PC-3 (cell line): ENCODE measurements around the gene PLEK2. TPM values are rescaled to one million over a fixed set of nuclear protein-coding genes. Genes with fewer than 3 reads are reported as not detected.
"Not testable (repeated sequence)": the region's sequence is repeated elsewhere in the genome, so short reads cannot be mapped to it uniquely, and the experiment has no call there.

Source experiments
- ATAC-seq: fragments of 200-7000 bp; cut with Tn5 transposase; 2 replicates; pipeline ENCODE4 v1.9.1; 2020; ENCODE audit warnings: mild to moderate bottlenecking, moderate library complexity
- BruUV-seq: library from RNA; stranded (reverse); fragments of 400-500 nt; replicated peaks from 2 replicates; lab custom pipeline; 2021; lab: Mats Ljungman, UMichigan
- CTCF ChIA-PET: fragments of 300-600 bp; sonication (Branson Sonifier 250); formaldehyde crosslinking; loops from one replicate; lab custom pipeline; 2022; ENCODE audit warnings: antibody characterized with exemption; lab: Charles Lee
- POLR2A ChIA-PET: fragments of 300-600 bp; sonication (Branson Sonifier 250); formaldehyde crosslinking; loops from one replicate; lab custom pipeline; 2022; ENCODE audit warnings: antibody characterized with exemption; ENCODE audit not compliant: unreplicated experiment; lab: Charles Lee
- DNase-seq: peaks from one replicate; pipeline ENCODE4 v3.0.0-alpha.2; 2015
- H2AFZ ChIP-seq: fragments of 300-600 bp; sonication (generic); 2 replicates; pipeline ENCODE4 v1.6.0; 2016; ENCODE audit warnings: antibody characterized with exemption, low read length
- H3F3A ChIP-seq: fragments of 300-600 bp; sonication (generic); one replicate; pipeline ENCODE4 v1.6.0; 2017; ENCODE audit warnings: antibody characterized with exemption, low read length, control low read depth, mild to moderate bottlenecking; ENCODE audit not compliant: unreplicated experiment
- H3K27ac ChIP-seq: fragments of 300-600 bp; sonication (generic); 2 replicates; pipeline ENCODE4 v1.5.1; 2016; ENCODE audit warnings: mild to moderate bottlenecking, low read length
- H3K27me3 ChIP-seq: fragments of 300-600 bp; sonication (generic); 2 replicates; pipeline ENCODE4 v1.6.1; 2016; ENCODE audit warnings: low read length, mixed read lengths
- H3K36me3 ChIP-seq: fragments of 300-600 bp; sonication (generic); 2 replicates; pipeline ENCODE4 v1.6.1; 2016; ENCODE audit warnings: low read depth, mixed run types, low read length, mixed read lengths
- H3K4me1 ChIP-seq: fragments of 300-600 bp; sonication (generic); 2 replicates; pipeline ENCODE4 v1.5.1; 2016; ENCODE audit warnings: low read length; ENCODE audit not compliant: insufficient read depth
- H3K4me2 ChIP-seq: fragments of 300-600 bp; sonication (generic); 2 replicates; pipeline ENCODE4 v1.6.0; 2016; ENCODE audit warnings: low read length
- H3K4me3 ChIP-seq: fragments of 300-600 bp; sonication (generic); 2 replicates; pipeline ENCODE4 v1.5.1; 2016; ENCODE audit warnings: mild to moderate bottlenecking, low read length, mixed read lengths
- H3K79me2 ChIP-seq: fragments of 300-600 bp; sonication (generic); 2 replicates; pipeline ENCODE4 v1.6.1; 2017; ENCODE audit warnings: low read length, mixed read lengths
- H3K9ac ChIP-seq: fragments of 300-600 bp; sonication (generic); 2 replicates; pipeline ENCODE4 v1.6.0; 2016; ENCODE audit warnings: mild to moderate bottlenecking, low read length
- H3K9me2 ChIP-seq: fragments of 300-600 bp; sonication (generic); replicated peaks from 2 replicates; pipeline ENCODE4 v1.6.1; 2016; ENCODE audit warnings: mixed run types, low read length, mixed read lengths
- H3K9me3 ChIP-seq: fragments of 300-600 bp; sonication (generic); 2 replicates; pipeline ENCODE4 v1.6.1; 2016; ENCODE audit warnings: low read length, mixed read lengths
- H4K20me1 ChIP-seq: fragments of 300-600 bp; sonication (generic); 2 replicates; pipeline ENCODE4 v1.6.1; 2016; ENCODE audit warnings: low read length, mixed read lengths
- CTCF ChIP-seq: fragments of 300-600 bp; sonication (generic); conservative IDR thresholded peaks from 2 replicates; pipeline ENCODE4 v1.5.1; 2017; ENCODE audit warnings: antibody characterized with exemption, low read depth, mild to moderate bottlenecking, low read length
- EZH2 ChIP-seq: fragments of 300-600 bp; sonication (generic); IDR thresholded peaks from one replicate; pipeline ENCODE4 v1.6.1; 2017; ENCODE audit warnings: antibody characterized with exemption, mild to moderate bottlenecking, low read length; ENCODE audit not compliant: unreplicated experiment
- EZH2phosphoT487 ChIP-seq: fragments of 300-600 bp; sonication (generic); IDR thresholded peaks from 2 replicates; pipeline ENCODE4 v1.6.1; 2018; ENCODE audit warnings: mild to moderate bottlenecking, antibody characterized with exemption, low read length, borderline replicate concordance
- intact Hi-C: fragments of 100-400 bp; cut with micrococcal nuclease; formaldehyde crosslinking; loops from 2 replicates; pipeline ENCODE4 v1.9.0; 2023
- microRNA-seq: library from miRNA; unstranded; fragments of <30 nt; microRNA quantifications from one replicate; pipeline ENCODE4 v1.1.0, GENCODE V29; 2020; ENCODE audit not compliant: unreplicated experiment
- total RNA-seq: library from RNA; depleted of rRNA; stranded (reverse); fragments of >200 nt; gene quantifications from 2 replicates; pipeline ENCODE4 v1.2.3, GENCODE V29; 2014; rRNA removed

Gene PLEK2
- total RNA-seq, 1 experiment from 2014 or later, result 48.0 TPM

DNA sequence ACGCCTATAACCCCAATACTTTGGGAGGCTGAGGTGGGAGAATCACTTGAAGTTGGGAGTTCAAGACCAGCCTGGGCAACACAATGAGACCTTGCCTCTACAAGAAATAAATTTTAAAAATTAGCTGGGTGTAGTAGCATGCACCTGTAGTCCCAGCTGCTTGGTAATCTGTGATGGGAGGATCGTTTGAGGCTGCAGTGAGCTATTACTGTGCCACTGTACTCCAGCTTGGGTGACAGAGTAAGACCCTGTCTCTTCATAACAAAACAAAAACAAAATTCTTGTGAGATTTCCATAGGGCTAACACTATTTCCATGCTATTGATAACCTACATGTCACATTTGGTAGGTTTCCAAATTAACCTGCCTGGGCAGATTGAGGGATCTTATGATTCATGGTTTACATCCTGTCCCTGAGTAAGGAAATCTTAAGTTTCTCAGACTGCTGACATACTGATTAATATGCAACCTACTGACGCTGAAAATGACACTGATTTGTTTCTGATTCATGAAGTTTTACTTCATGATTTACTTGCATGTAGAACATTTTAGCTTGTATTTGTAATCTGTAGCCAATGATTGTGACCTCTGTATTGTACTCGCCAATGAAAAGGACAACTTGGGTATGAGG lies 68.2 kb downstream of the PLEK2 start:
- Histone ChIP-seq H3K9me3 (no peaks in the 10 kb centered on the region), H3K9me2 (no peaks in the 10 kb centered on the region), H3K36me3 (peaks cover 26% of the 10 kb centered on the region), H3K79me2 (no peaks in the 10 kb centered on the region), H2AFZ (no peak overlapping the region), H3K9ac (no peak overlapping the region), H3K27me3 (no peaks in the 10 kb centered on the region), H3K4me1 (peaks cover 11% of the 10 kb centered on the region), H4K20me1 (no peaks in the 10 kb centered on the region), H3F3A (no peaks in the 10 kb centered on the region), H3K4me3 (no peak overlapping the region), H3K27ac (peak overlapping the region; percentile 35), H3K4me2 (0 out of 2 replicates have a peak overlapping the region, but pooled peaks have one; percentile 7)
- intact Hi-C loops, result no loop called here
- ChIA-PET POLR2A (no interaction called here), CTCF (interaction anchor here (0.6 kb wide), 1 partner anchor 85 kb away, joined by 3 read pairs; no protein-coding TSS in a partner anchor)
- DNase-seq, result peak; percentile 60
- TSS peak; percentile 5 for BruUV-seq
- peak; percentile 88 for ATAC-seq
- no peak for TF ChIP-seq EZH2phosphoT487
- TF ChIP-seq EZH2, result no peak
- no peak for TF ChIP-seq CTCF

DNA sequence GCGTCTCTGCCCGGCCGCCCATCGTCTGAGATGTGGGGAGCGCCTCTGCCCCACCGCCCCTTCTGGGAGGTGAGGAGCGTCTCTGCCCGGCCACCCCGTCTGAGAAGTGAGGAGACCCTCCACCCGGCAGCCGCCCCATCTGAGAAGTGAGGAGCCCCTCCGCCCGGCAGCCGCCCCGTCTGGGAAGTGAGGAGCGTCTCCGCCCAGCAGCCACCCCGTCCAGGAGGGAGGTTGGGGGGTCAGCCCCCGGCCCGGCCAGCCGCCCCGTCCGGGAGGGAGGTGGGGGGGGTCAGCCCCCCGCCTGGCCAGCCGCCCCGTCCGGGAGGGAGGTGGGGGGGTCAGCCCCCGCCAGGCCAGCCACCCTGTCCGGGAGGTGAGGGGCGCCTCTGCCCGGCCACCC lies 70.7 kb downstream of the PLEK2 start:
- Histone ChIP-seq H3K4me1 (peaks cover 11% of the 10 kb centered on the region), H3K36me3 (peaks cover 40% of the 10 kb centered on the region)
- POLR2A ChIA-PET, H3K9me3 ChIP-seq, H3K4me2 ChIP-seq, H3K79me2 ChIP-seq, intact Hi-C loops, CTCF ChIA-PET, H3K27ac ChIP-seq, H3K9me2 ChIP-seq, H3K4me3 ChIP-seq, H3F3A ChIP-seq, H2AFZ ChIP-seq, H3K9ac ChIP-seq, DNase-seq, ATAC-seq, H3K27me3 ChIP-seq, H4K20me1 ChIP-seq, BruUV-seq: not testable (repeated sequence)

Small RNA genes lying within 50 kb of the gene (microRNA-seq; reads per million reads assigned to microRNA genes)
- gene MIR5694, result not detected

Other genes with a start within 250 kb of the PLEK2 start
- not detected in 2 replicates for gene GARIN2, start 222.7 kb downstream of the PLEK2 start, total RNA-seq
- 28.5 and 31.5 TPM in 2 replicates for gene PALS1, start 170.7 kb downstream of the PLEK2 start, total RNA-seq
- 69.6 and 85.9 TPM in 2 replicates for gene ATP6V1D, start 52.4 kb downstream of the PLEK2 start, total RNA-seq
- 345 and 415 TPM in 2 replicates for gene EIF2S1, start 51.8 kb downstream of the PLEK2 start, total RNA-seq
- not detected in 2 replicates for gene TMEM229B, start 76.6 kb upstream of the PLEK2 start, total RNA-seq
- gene PLEKHH1, start 121.1 kb upstream of the PLEK2 start, total RNA-seq, result 6.2 and 11.1 TPM in 2 replicates
- gene PIGH, start 188.1 kb upstream of the PLEK2 start, total RNA-seq, result 63.8 and 66.4 TPM in 2 replicates
- 1.1 and 1.7 TPM in 2 replicates for gene ARG2, start 207.8 kb upstream of the PLEK2 start, total RNA-seq